DND-41 (cell line): Measurements from ENCODE around the gene PLG.
"Not testable (repeated sequence)": the region's sequence is repeated elsewhere in the genome, so short reads cannot be mapped to it uniquely, and the experiment has no call there.

Experiments used
- ATAC-seq: fragments of 200-7000 bp; cut with Tn5 transposase; 3 replicates; pipeline ENCODE4 v1.9.1; 2021; ENCODE audit warnings: low read depth; ENCODE audit not compliant: insufficient read depth
- DNase-seq: peaks from one replicate; pipeline ENCODE4 v3.0.0-alpha.2; 2020
- H2AFZ ChIP-seq: 2 replicates; pipeline ENCODE4 v1.6.0; 2012; ENCODE audit warnings: low read depth, low read length
- H3K27ac ChIP-seq: 2 replicates; pipeline ENCODE4 v1.5.1; 2012; ENCODE audit warnings: low read length, inconsistent platforms
- H3K27me3 ChIP-seq: fragments of 200-600 bp; sonication (generic); 2 replicates; pipeline ENCODE4 v1.6.0; 2012; ENCODE audit warnings: low read length, mild to moderate bottlenecking, inconsistent platforms; ENCODE audit not compliant: insufficient read depth, poor library complexity
- H3K36me3 ChIP-seq: 2 replicates; pipeline ENCODE4 v1.5.1; 2012; ENCODE audit warnings: low read length, inconsistent platforms; ENCODE audit not compliant: insufficient read depth
- H3K4me1 ChIP-seq: 2 replicates; pipeline ENCODE4 v1.5.1; 2012; ENCODE audit warnings: mild to moderate bottlenecking, low read length; ENCODE audit not compliant: insufficient read depth
- H3K4me2 ChIP-seq: 2 replicates; pipeline ENCODE4 v1.6.0; 2012; ENCODE audit warnings: mild to moderate bottlenecking, moderate library complexity, low read length, inconsistent platforms; ENCODE audit not compliant: insufficient read depth
- H3K4me3 ChIP-seq, 2 experiments: fragments of 200-600 bp in 1 of 2; shearing (Covaris generic) in 1 of 2; 2 replicates each; pipeline ENCODE4 v1.5.1; 2012 to 2016; ENCODE audit warnings: inconsistent platforms in 2 of 2, low read length in 2 of 2, mild to moderate bottlenecking in 2 of 2, low read depth in 1 of 2, moderate library complexity in 1 of 2
- H3K79me2 ChIP-seq: 2 replicates; pipeline ENCODE4 v1.6.0; 2012; ENCODE audit warnings: low read length, inconsistent platforms; ENCODE audit not compliant: insufficient read depth
- H3K9ac ChIP-seq: 2 replicates; pipeline ENCODE4 v1.6.0; 2012; ENCODE audit warnings: low read depth, mild to moderate bottlenecking, inconsistent platforms, low read length, moderate library complexity
- H3K9me3 ChIP-seq: 2 replicates; pipeline ENCODE4 v1.5.1; 2012; ENCODE audit warnings: low read length, moderate library complexity, mild to moderate bottlenecking, inconsistent platforms; ENCODE audit not compliant: insufficient read depth, severe bottlenecking
- H4K20me1 ChIP-seq: 2 replicates; pipeline ENCODE4 v1.6.0; 2012; ENCODE audit warnings: low read length; ENCODE audit not compliant: insufficient read depth
- CTCF ChIP-seq: IDR thresholded peaks from 2 replicates; pipeline ENCODE4 v1.5.1; 2012; ENCODE audit warnings: borderline replicate concordance, low read length, moderate library complexity, mild to moderate bottlenecking; ENCODE audit not compliant: poor library complexity, severe bottlenecking; ENCODE audit errors: extremely low read depth
- EZH2 ChIP-seq: IDR thresholded peaks from 3 replicates; pipeline ENCODE4 v1.6.1; 2012; ENCODE audit warnings: borderline replicate concordance, low read depth, mild to moderate bottlenecking, moderate library complexity, low read length, inconsistent platforms; ENCODE audit not compliant: severe bottlenecking

PLG gene

GRCh38 chr6:160768101-160768500 is 66.1 kb downstream of the PLG start:
- TF ChIP-seq CTCF, result no peak
- TF ChIP-seq EZH2, result no peak
- no peak overlapping the region for H3K4me2 ChIP-seq

GRCh38 chr6:160774399-160774798 is 72.4 kb downstream of the PLG start:
- Histone ChIP-seq H3K4me3 (no peak overlapping the region), H3K4me1 (no peaks in the 10 kb centered on the region), H3K27ac (no peak overlapping the region), H2AFZ (no peak overlapping the region), H3K9me3 (no peaks in the 10 kb centered on the region), H3K27me3 (no peaks in the 10 kb centered on the region), H3K79me2 (no peaks in the 10 kb centered on the region), H3K9ac (no peak overlapping the region), H3K36me3 (no peaks in the 10 kb centered on the region), H3K4me2 (no peak overlapping the region), H4K20me1 (no peaks in the 10 kb centered on the region)
- ATAC-seq (no peak), DNase-seq (no peak)
- no peak for TF ChIP-seq CTCF

More at GRCh38 chr6:160768101-160768500, 66.1 kb downstream of the PLG start:
- no peaks in the 10 kb centered on the region for H3K9me3 ChIP-seq
- H3K9ac ChIP-seq, result no peak overlapping the region
- H2AFZ ChIP-seq, result no peak overlapping the region
- H3K27me3 ChIP-seq, result no peaks in the 10 kb centered on the region
- no peaks in the 10 kb centered on the region for H4K20me1 ChIP-seq
- no peak for DNase-seq
- H3K79me2 ChIP-seq, result no peaks in the 10 kb centered on the region
- no peaks in the 10 kb centered on the region for H3K4me1 ChIP-seq
- no peaks in the 10 kb centered on the region for H3K36me3 ChIP-seq
- H3K4me3 ChIP-seq, result no peak overlapping the region
- ATAC-seq, result no peak
- H3K27ac ChIP-seq, result no peak overlapping the region

- TF ChIP-seq EZH2 (no peak), CTCF (no peak)
Measured at GRCh38 chr6:160775792-160776580, 73.9 kb downstream of the PLG start.

GRCh38 chr6:160779095-160779494 is 77.1 kb downstream of the PLG start:
- not testable (repeated sequence) for H2AFZ ChIP-seq, H3K27ac ChIP-seq, H3K36me3 ChIP-seq, H3K4me1 ChIP-seq, H3K9ac ChIP-seq, H4K20me1 ChIP-seq, DNase-seq, H3K4me2 ChIP-seq, H3K9me3 ChIP-seq, H3K4me3 ChIP-seq, H3K79me2 ChIP-seq, ATAC-seq, H3K27me3 ChIP-seq

More at GRCh38 chr6:160775792-160776580, 73.9 kb downstream of the PLG start:
- H2AFZ ChIP-seq, result no peak overlapping the region
- H3K27ac ChIP-seq, result no peak overlapping the region
- H3K4me1 ChIP-seq, result no peaks in the 10 kb centered on the region
- no peak for DNase-seq
- H3K9me3 ChIP-seq, result no peaks in the 10 kb centered on the region
- ATAC-seq, result no peak
- no peak overlapping the region for H3K4me3 ChIP-seq
- H4K20me1 ChIP-seq, result no peaks in the 10 kb centered on the region
- no peak overlapping the region for H3K9ac ChIP-seq
- no peaks in the 10 kb centered on the region for H3K79me2 ChIP-seq
- no peaks in the 10 kb centered on the region for H3K27me3 ChIP-seq
- H3K36me3 ChIP-seq, result no peaks in the 10 kb centered on the region
- H3K4me2 ChIP-seq, result no peak overlapping the region

GRCh38 chr6:160780656-160781055 is 78.6 kb downstream of the PLG start:
- H3K4me2 ChIP-seq, DNase-seq, H3K4me1 ChIP-seq, ATAC-seq, H3K27me3 ChIP-seq, H3K79me2 ChIP-seq, H3K27ac ChIP-seq, H4K20me1 ChIP-seq, H3K9me3 ChIP-seq, H3K9ac ChIP-seq, H3K36me3 ChIP-seq, H3K4me3 ChIP-seq, H2AFZ ChIP-seq: not testable (repeated sequence)
